Measurements from ENCODE around the gene CYB561A3.

GRCh38 chr11:61406067-61406466 lies 44.4 kb upstream of the CYB561A3 start:
- no peak for TF ChIP-seq CTCF (conservative IDR thresholded peaks at IDR 0.05; ENCODE audit: low read length)
- no peak for TF ChIP-seq EZH2phosphoT487 (IDR thresholded peaks at IDR 0.05; ENCODE audit: borderline replicate concordance, low read depth, low read length)

Data from OCI-LY7 (cell line).